Neural cell (in vitro differentiated cells): Measurements from ENCODE around the gene TARBP2. TPM values are rescaled to one million over a fixed set of nuclear protein-coding genes. Genes with fewer than 3 reads are reported as not detected.
"Not testable (repeated sequence)": the region's sequence is repeated elsewhere in the genome, so short reads cannot be mapped to it uniquely, and the experiment has no call there.

ENCODE experiments used
- H2AFZ ChIP-seq: fragments of 200-600, 300-800 bp; sonication (generic), shearing (Covaris generic); 2 replicates; pipeline ENCODE4 v1.6.0; 2014; ENCODE audit warnings: low read depth, mild to moderate bottlenecking, antibody characterized with exemption, low read length, moderate library complexity
- H3F3A ChIP-seq: fragments of 200-600 bp; shearing (Covaris generic); 2 replicates; pipeline ENCODE4 v1.6.1; 2016; ENCODE audit warnings: mild to moderate bottlenecking, moderate library complexity, mixed read lengths, antibody characterized with exemption, low read length; ENCODE audit not compliant: insufficient read depth, poor library complexity, severe bottlenecking
- H3K27ac ChIP-seq: fragments of 200-600, 300-800 bp; sonication (generic), shearing (Covaris generic); 2 replicates; pipeline ENCODE4 v1.5.1; 2014; ENCODE audit warnings: mild to moderate bottlenecking, low read length, moderate library complexity
- H3K27me3 ChIP-seq: fragments of 300-800, 200-600 bp; sonication (generic), shearing (Covaris generic); 2 replicates; pipeline ENCODE4 v1.6.0; 2014; ENCODE audit warnings: mild to moderate bottlenecking, low read depth, low read length, moderate library complexity; ENCODE audit not compliant: insufficient read depth
- H3K36me3 ChIP-seq: fragments of 300-800, 200-600 bp; sonication (generic), shearing (Covaris generic); 2 replicates; pipeline ENCODE4 v1.5.1; 2014; ENCODE audit warnings: mild to moderate bottlenecking, antibody characterized with exemption, low read length, moderate library complexity; ENCODE audit not compliant: insufficient read depth
- H3K4me2 ChIP-seq: fragments of 300-800, 200-600 bp; sonication (generic), shearing (Covaris generic); 2 replicates; pipeline ENCODE4 v1.6.0; 2014; ENCODE audit warnings: mild to moderate bottlenecking, low read length
- H3K4me3 ChIP-seq: fragments of 300-800, 200-600 bp; sonication (generic), shearing (Covaris generic); 2 replicates; pipeline ENCODE4 v1.5.1; 2014; ENCODE audit warnings: mild to moderate bottlenecking, low read length, moderate library complexity
- H3K79me2 ChIP-seq: fragments of 200-600 bp; shearing (Covaris generic); replicated peaks from 2 replicates; pipeline ENCODE4 v1.6.0; 2014; ENCODE audit warnings: mild to moderate bottlenecking, low read length, moderate library complexity; ENCODE audit not compliant: insufficient read depth
- H3K9ac ChIP-seq: fragments of 300-800, 200-600 bp; sonication (generic), shearing (Covaris generic); 2 replicates; pipeline ENCODE4 v1.6.1; 2016; ENCODE audit warnings: mild to moderate bottlenecking, low read length, mixed read lengths
- H3K9me2 ChIP-seq: fragments of 200-600 bp; shearing (Covaris generic); 2 replicates; pipeline ENCODE4 v1.6.1; 2016; ENCODE audit warnings: mild to moderate bottlenecking, low read length, mixed read lengths; ENCODE audit not compliant: insufficient read depth
- H3K9me3 ChIP-seq: fragments of 200-600, 300-800 bp; sonication (generic), shearing (Covaris generic); 2 replicates; pipeline ENCODE4 v1.6.1; 2016; ENCODE audit warnings: mild to moderate bottlenecking, mixed run types, low read length, moderate library complexity, mixed read lengths
- H4K20me1 ChIP-seq: fragments of 200-600 bp; shearing (Covaris generic); 2 replicates; pipeline ENCODE4 v1.6.1; 2016; ENCODE audit warnings: mild to moderate bottlenecking, mixed run types; ENCODE audit not compliant: insufficient read depth
- CTCF ChIP-seq: fragments of 450-650 bp; IDR thresholded peaks from 2 replicates; pipeline ENCODE4 v1.5.1; 2014; ENCODE audit warnings: antibody characterized with exemption, mild to moderate bottlenecking, moderate library complexity; ENCODE audit not compliant: poor library complexity, severe bottlenecking
- EP300 ChIP-seq: fragments of 450-650 bp; conservative IDR thresholded peaks from 2 replicates; pipeline ENCODE4 v1.6.1; 2014; ENCODE audit warnings: antibody characterized with exemption, mild to moderate bottlenecking, moderate library complexity; ENCODE audit not compliant: poor library complexity, severe bottlenecking
- EZH2 ChIP-seq: fragments of 200-600, 300-800 bp; shearing (Covaris generic), sonication (generic); IDR thresholded peaks from 2 replicates; pipeline ENCODE4 v1.6.1; 2014; ENCODE audit warnings: antibody characterized with exemption, low read length, borderline replicate concordance, mild to moderate bottlenecking; ENCODE audit not compliant: insufficient read depth, poor library complexity, severe bottlenecking
- MXI1 ChIP-seq: fragments of 450-650 bp; conservative IDR thresholded peaks from 2 replicates; pipeline ENCODE4 v1.6.1; 2014; ENCODE audit warnings: antibody characterized with exemption, mild to moderate bottlenecking; ENCODE audit not compliant: poor library complexity, severe bottlenecking
- POLR2AphosphoS5 ChIP-seq: IDR thresholded peaks from 2 replicates; pipeline ENCODE4 v1.6.1; 2012
- RAD21 ChIP-seq: fragments of 450-650 bp; conservative IDR thresholded peaks from 2 replicates; pipeline ENCODE4 v1.6.1; 2014; ENCODE audit warnings: antibody characterized with exemption, mild to moderate bottlenecking, moderate library complexity
- REST ChIP-seq: IDR thresholded peaks from 2 replicates; pipeline ENCODE4 v1.6.1; 2012; ENCODE audit warnings: borderline replicate concordance
- SMC3 ChIP-seq: fragments of 450-650 bp; conservative IDR thresholded peaks from 2 replicates; pipeline ENCODE4 v1.6.1; 2014; ENCODE audit warnings: antibody characterized with exemption, mild to moderate bottlenecking, moderate library complexity; ENCODE audit not compliant: poor library complexity
- TAF1 ChIP-seq: IDR thresholded peaks from 2 replicates; pipeline ENCODE4 v1.6.1; 2012; ENCODE audit warnings: low read depth
- polyA plus RNA-seq: library from polyadenylated mRNA; depleted of rRNA; stranded (reverse); fragments of >200 nt; gene quantifications from 2 replicates; pipeline ENCODE4 v1.2.3, GENCODE V29; 2014

TARBP2 gene
- polyA plus RNA-seq, 1 donor from 2014 or later = 135 TPM

GRCh38 chr12:53538209-53538689 lies 37.2 kb downstream of the TARBP2 start:
- Histone ChIP-seq H3K4me2 (no peak overlapping the region), H3K9me2 (no peaks in the 10 kb centered on the region), H2AFZ (no peak overlapping the region), H3K36me3 (peaks cover 3% of the 10 kb centered on the region), H3F3A (no peaks in the 10 kb centered on the region), H3K27me3 (no peaks in the 10 kb centered on the region), H4K20me1 (no peaks in the 10 kb centered on the region), H3K9ac (no peak overlapping the region), H3K4me3 (no peak overlapping the region), H3K9me3 (no peaks in the 10 kb centered on the region), H3K27ac (peak overlapping the region; percentile 23), H3K79me2 (no peaks in the 10 kb centered on the region)
- TF ChIP-seq EZH2 (no peak), POLR2AphosphoS5 (no peak), CTCF (no peak), TAF1 (no peak), EP300 (no peak), RAD21 (no peak), MXI1 (no peak), SMC3 (no peak)

GRCh38 chr12:53539526-53539925 lies 38.4 kb downstream of the TARBP2 start:
- no peaks in the 10 kb centered on the region for H3K27me3 ChIP-seq
- no peak overlapping the region for H3K4me3 ChIP-seq
- no peaks in the 10 kb centered on the region for H3K9me2 ChIP-seq
- H3K36me3 ChIP-seq = no peaks in the 10 kb centered on the region
- no peaks in the 10 kb centered on the region for H3K79me2 ChIP-seq
- H3K9ac ChIP-seq = no peak overlapping the region
- H3F3A ChIP-seq = no peaks in the 10 kb centered on the region
- no peaks in the 10 kb centered on the region for H3K9me3 ChIP-seq
- no peak for TF ChIP-seq EZH2
- H3K27ac ChIP-seq = no peak overlapping the region
- H2AFZ ChIP-seq = no peak overlapping the region
- no peaks in the 10 kb centered on the region for H4K20me1 ChIP-seq
- H3K4me2 ChIP-seq = no peak overlapping the region

- no peak overlapping the region for H3K27ac ChIP-seq
- no peaks in the 10 kb centered on the region for H4K20me1 ChIP-seq
- H3F3A ChIP-seq = no peaks in the 10 kb centered on the region
- no peak overlapping the region for H3K4me3 ChIP-seq
- no peak overlapping the region for H2AFZ ChIP-seq
- H3K36me3 ChIP-seq = no peaks in the 10 kb centered on the region
- peak overlapping the region; percentile 10 for H3K9ac ChIP-seq
- no peaks in the 10 kb centered on the region for H3K9me3 ChIP-seq
- H3K4me2 ChIP-seq = no peak overlapping the region
- no peaks in the 10 kb centered on the region for H3K27me3 ChIP-seq
- H3K9me2 ChIP-seq = no peaks in the 10 kb centered on the region
- no peak for TF ChIP-seq MXI1
- TF ChIP-seq REST = no peak
- peak; percentile 96 for TF ChIP-seq RAD21
- TF ChIP-seq CTCF = peak; percentile 99
- TF ChIP-seq SMC3 = peak; percentile 98
- no peak for TF ChIP-seq TAF1
- TF ChIP-seq POLR2AphosphoS5 = no peak
- H3K79me2 ChIP-seq = no peaks in the 10 kb centered on the region
Measured at GRCh38 chr12:53543539-53543938, 42.5 kb downstream of the TARBP2 start.

- not testable (repeated sequence) for H3K4me3 ChIP-seq, H3K36me3 ChIP-seq, H3K27ac ChIP-seq, H3K9me2 ChIP-seq, H3K9ac ChIP-seq, H3K9me3 ChIP-seq, H3K4me2 ChIP-seq, H3K79me2 ChIP-seq, H2AFZ ChIP-seq, H3F3A ChIP-seq, H4K20me1 ChIP-seq, H3K27me3 ChIP-seq
Measured at GRCh38 chr12:53548354-53548753, 47.3 kb downstream of the TARBP2 start.
